ENCODE results near the gene SLC39A9.

GRCh38 chr14:69401841-69402240 is 3.3 kb downstream of the SLC39A9 start:
- TF ChIP-seq USF1 (IDR thresholded peaks at IDR 0.05; ENCODE audit: borderline replicate concordance, extremely low read length, insufficient read depth, low read depth, low read length) (no peak), RELA (IDR thresholded peaks at IDR 0.05; ENCODE audit: borderline replicate concordance, partially characterized antibody) (no peak), POLR2A (IDR thresholded peaks at IDR 0.05; ENCODE audit: low read depth, low read length) (no peak), JUNB (IDR thresholded peaks at IDR 0.05) (no peak), MXI1 (IDR thresholded peaks at IDR 0.05; ENCODE audit: low read depth, low read length) (no peak), NRF1 (conservative IDR thresholded peaks at IDR 0.05; ENCODE audit: low read depth, low read length) (no peak), TAF1 (IDR thresholded peaks at IDR 0.05; ENCODE audit: borderline replicate concordance, low read depth, low read length) (no peak)
- TF ChIP-seq, protein P1, sequence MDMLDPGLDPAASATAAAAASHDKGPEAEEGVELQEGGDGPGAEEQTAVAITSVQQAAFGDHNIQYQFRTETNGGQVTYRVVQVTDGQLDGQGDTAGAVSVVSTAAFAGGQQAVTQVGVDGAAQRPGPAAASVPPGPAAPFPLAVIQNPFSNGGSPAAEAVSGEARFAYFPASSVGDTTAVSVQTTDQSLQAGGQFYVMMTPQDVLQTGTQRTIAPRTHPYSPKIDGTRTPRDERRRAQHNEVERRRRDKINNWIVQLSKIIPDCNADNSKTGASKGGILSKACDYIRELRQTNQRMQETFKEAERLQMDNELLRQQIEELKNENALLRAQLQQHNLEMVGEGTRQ (IDR thresholded peaks at IDR 0.05; ENCODE audit: borderline replicate concordance, low read depth, low read length) = no peak
- TF ChIP-seq, protein P2, sequence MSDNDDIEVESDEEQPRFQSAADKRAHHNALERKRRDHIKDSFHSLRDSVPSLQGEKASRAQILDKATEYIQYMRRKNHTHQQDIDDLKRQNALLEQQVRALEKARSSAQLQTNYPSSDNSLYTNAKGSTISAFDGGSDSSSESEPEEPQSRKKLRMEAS (IDR thresholded peaks at IDR 0.05; ENCODE audit: low read depth, low read length) = no peak
- TF ChIP-seq, protein P3, sequence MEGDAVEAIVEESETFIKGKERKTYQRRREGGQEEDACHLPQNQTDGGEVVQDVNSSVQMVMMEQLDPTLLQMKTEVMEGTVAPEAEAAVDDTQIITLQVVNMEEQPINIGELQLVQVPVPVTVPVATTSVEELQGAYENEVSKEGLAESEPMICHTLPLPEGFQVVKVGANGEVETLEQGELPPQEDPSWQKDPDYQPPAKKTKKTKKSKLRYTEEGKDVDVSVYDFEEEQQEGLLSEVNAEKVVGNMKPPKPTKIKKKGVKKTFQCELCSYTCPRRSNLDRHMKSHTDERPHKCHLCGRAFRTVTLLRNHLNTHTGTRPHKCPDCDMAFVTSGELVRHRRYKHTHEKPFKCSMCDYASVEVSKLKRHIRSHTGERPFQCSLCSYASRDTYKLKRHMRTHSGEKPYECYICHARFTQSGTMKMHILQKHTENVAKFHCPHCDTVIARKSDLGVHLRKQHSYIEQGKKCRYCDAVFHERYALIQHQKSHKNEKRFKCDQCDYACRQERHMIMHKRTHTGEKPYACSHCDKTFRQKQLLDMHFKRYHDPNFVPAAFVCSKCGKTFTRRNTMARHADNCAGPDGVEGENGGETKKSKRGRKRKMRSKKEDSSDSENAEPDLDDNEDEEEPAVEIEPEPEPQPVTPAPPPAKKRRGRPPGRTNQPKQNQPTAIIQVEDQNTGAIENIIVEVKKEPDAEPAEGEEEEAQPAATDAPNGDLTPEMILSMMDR (IDR thresholded peaks at IDR 0.05 in 2 of 3, conservative IDR thresholded peaks at IDR 0.05 in 1 of 3; ENCODE audit: control insufficient read depth in 2 of 3, extremely low read depth in 1 of 3, insufficient read depth in 1 of 3, low read depth in 3 of 3, low read length in 3 of 3) = no peak
- TF ChIP-seq, protein P4, sequence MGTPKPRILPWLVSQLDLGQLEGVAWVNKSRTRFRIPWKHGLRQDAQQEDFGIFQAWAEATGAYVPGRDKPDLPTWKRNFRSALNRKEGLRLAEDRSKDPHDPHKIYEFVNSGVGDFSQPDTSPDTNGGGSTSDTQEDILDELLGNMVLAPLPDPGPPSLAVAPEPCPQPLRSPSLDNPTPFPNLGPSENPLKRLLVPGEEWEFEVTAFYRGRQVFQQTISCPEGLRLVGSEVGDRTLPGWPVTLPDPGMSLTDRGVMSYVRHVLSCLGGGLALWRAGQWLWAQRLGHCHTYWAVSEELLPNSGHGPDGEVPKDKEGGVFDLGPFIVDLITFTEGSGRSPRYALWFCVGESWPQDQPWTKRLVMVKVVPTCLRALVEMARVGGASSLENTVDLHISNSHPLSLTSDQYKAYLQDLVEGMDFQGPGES (IDR thresholded peaks at IDR 0.05) = no peak
- TF ChIP-seq, protein P5, sequence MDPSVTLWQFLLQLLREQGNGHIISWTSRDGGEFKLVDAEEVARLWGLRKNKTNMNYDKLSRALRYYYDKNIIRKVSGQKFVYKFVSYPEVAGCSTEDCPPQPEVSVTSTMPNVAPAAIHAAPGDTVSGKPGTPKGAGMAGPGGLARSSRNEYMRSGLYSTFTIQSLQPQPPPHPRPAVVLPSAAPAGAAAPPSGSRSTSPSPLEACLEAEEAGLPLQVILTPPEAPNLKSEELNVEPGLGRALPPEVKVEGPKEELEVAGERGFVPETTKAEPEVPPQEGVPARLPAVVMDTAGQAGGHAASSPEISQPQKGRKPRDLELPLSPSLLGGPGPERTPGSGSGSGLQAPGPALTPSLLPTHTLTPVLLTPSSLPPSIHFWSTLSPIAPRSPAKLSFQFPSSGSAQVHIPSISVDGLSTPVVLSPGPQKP (IDR thresholded peaks at IDR 0.05; ENCODE audit: low read depth, low read length) = no peak
